ENCODE results near the gene EPHA3. TPM values are rescaled to one million over a fixed set of nuclear protein-coding genes. Genes with fewer than 3 reads are reported as not detected.

The EPHA3 gene
- total and polyA plus RNA-seq, 2 of the 4 experiments (the other 2 are of a cell fraction): 0.10 to 0.18 TPM

GRCh38 chr3:89262309-89262929 is 155.0 kb downstream of the EPHA3 start:
- no peak overlapping the region for H2BK15ac ChIP-seq (ENCODE audit: low read depth, low read length)
- no peak overlapping the region for H3K4ac ChIP-seq (ENCODE audit: low read depth, low read length)
- no peak overlapping the region for H2BK20ac ChIP-seq (ENCODE audit: low read depth, low read length)
- no peak overlapping the region for H4K91ac ChIP-seq (ENCODE audit: insufficient read depth, low read depth, low read length)
- no peaks in the 10 kb centered on the region for H3K4me1 ChIP-seq (ENCODE audit: control insufficient read depth, insufficient read depth, low read length)
- in situ Hi-C loops (cut with MboI; ENCODE audit: low sequenced_read_pairs): no loop called here
- no peak overlapping the region for H3K4me3 ChIP-seq (ENCODE audit: insufficient read depth, low read depth, low read length)
- no peak overlapping the region for H4K5ac ChIP-seq (ENCODE audit: low read depth, low read length)
- POLR2A ChIA-PET (ENCODE audit: unreplicated experiment): no interaction called here
- H3K9me1 ChIP-seq (ENCODE audit: insufficient read depth, low read length): no peaks in the 10 kb centered on the region
- H2BK120ac ChIP-seq (ENCODE audit: low read depth, low read length): no peak overlapping the region
- H3K9me3 ChIP-seq (ENCODE audit: control insufficient read depth, insufficient read depth, low read length): no peaks in the 10 kb centered on the region
- no peak overlapping the region for H4K8ac ChIP-seq (ENCODE audit: low read depth in 2 of 2, low read length in 2 of 2)
- H3K56ac ChIP-seq (ENCODE audit: extremely low read depth, insufficient read depth, low read length): no peak overlapping the region
- H3K9ac ChIP-seq (ENCODE audit: low read depth, low read length): no peak overlapping the region
- no peak overlapping the region for H3K23ac ChIP-seq (ENCODE audit: low read depth, low read length)
- no peaks in the 10 kb centered on the region for H3K36me3 ChIP-seq (ENCODE audit: control insufficient read depth, insufficient read depth, low read length)
- H3K4me2 ChIP-seq (ENCODE audit: low read depth, low read length): no peak overlapping the region
- ATAC-seq (ENCODE audit: low read depth): no peak
- H2AK5ac ChIP-seq (ENCODE audit: low read depth, low read length): no peak overlapping the region
- H3K27me3 ChIP-seq (ENCODE audit: control insufficient read depth, insufficient read depth, low read length): no peaks in the 10 kb centered on the region
- dilution Hi-C loops (cut with HindIII; ENCODE audit: low sequenced_read_pairs, unreplicated experiment): no loop called here
- intact Hi-C loops (cut with micrococcal nuclease): no loop called here
- no TSS peak for BruUV-seq (replicated peaks)
- H2AK9ac ChIP-seq (replicated peaks; ENCODE audit: low read depth, low read length, poor library complexity): no peak overlapping the region
- H4K20me1 ChIP-seq (ENCODE audit: insufficient read depth, low read length): no peaks in the 10 kb centered on the region
- no peak overlapping the region for H2BK5ac ChIP-seq (ENCODE audit: low read depth, low read length, poor library complexity, severe bottlenecking)
- H3K18ac ChIP-seq (ENCODE audit: low read depth, low read length): no peak overlapping the region
- no peak overlapping the region for H3K14ac ChIP-seq (replicated peaks; ENCODE audit: low read depth, low read length)
- TF ChIP-seq RCOR1 (IDR thresholded peaks at IDR 0.05; ENCODE audit: insufficient replicate concordance, low read length): no peak
- no peak for TF ChIP-seq FOS (IDR thresholded peaks at IDR 0.05; ENCODE audit: low read depth, low read length)
- TF ChIP-seq CEBPB (IDR thresholded peaks at IDR 0.05; ENCODE audit: low read depth, low read length): no peak
- no peak for TF ChIP-seq RAD21 (IDR thresholded peaks at IDR 0.05; ENCODE audit: low read length)
- TF ChIP-seq BHLHE40 (IDR thresholded peaks at IDR 0.05; ENCODE audit: low read depth, low read length): no peak
- no peak for TF ChIP-seq MAZ (IDR thresholded peaks at IDR 0.05; ENCODE audit: borderline replicate concordance, low read depth, low read length)
- TF ChIP-seq, protein P1, sequence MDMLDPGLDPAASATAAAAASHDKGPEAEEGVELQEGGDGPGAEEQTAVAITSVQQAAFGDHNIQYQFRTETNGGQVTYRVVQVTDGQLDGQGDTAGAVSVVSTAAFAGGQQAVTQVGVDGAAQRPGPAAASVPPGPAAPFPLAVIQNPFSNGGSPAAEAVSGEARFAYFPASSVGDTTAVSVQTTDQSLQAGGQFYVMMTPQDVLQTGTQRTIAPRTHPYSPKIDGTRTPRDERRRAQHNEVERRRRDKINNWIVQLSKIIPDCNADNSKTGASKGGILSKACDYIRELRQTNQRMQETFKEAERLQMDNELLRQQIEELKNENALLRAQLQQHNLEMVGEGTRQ (IDR thresholded peaks at IDR 0.05; ENCODE audit: low read depth, low read length): no peak
- TF ChIP-seq SMC3 (IDR thresholded peaks at IDR 0.05; ENCODE audit: low read depth, low read length): no peak
- no peak for TF ChIP-seq MAFK (IDR thresholded peaks at IDR 0.05; ENCODE audit: low read depth, low read length)
- no peak for TF ChIP-seq MXI1 (IDR thresholded peaks at IDR 0.05; ENCODE audit: borderline replicate concordance, low read depth, low read length)
- TF ChIP-seq POLR2A (IDR thresholded peaks at IDR 0.05; ENCODE audit: low read depth, low read length): no peak
- TF ChIP-seq NFE2L2 (IDR thresholded peaks at IDR 0.05; ENCODE audit: low read depth, low read length): no peak
- TF ChIP-seq, protein P2, sequence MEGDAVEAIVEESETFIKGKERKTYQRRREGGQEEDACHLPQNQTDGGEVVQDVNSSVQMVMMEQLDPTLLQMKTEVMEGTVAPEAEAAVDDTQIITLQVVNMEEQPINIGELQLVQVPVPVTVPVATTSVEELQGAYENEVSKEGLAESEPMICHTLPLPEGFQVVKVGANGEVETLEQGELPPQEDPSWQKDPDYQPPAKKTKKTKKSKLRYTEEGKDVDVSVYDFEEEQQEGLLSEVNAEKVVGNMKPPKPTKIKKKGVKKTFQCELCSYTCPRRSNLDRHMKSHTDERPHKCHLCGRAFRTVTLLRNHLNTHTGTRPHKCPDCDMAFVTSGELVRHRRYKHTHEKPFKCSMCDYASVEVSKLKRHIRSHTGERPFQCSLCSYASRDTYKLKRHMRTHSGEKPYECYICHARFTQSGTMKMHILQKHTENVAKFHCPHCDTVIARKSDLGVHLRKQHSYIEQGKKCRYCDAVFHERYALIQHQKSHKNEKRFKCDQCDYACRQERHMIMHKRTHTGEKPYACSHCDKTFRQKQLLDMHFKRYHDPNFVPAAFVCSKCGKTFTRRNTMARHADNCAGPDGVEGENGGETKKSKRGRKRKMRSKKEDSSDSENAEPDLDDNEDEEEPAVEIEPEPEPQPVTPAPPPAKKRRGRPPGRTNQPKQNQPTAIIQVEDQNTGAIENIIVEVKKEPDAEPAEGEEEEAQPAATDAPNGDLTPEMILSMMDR (conservative IDR thresholded peaks at IDR 0.05; ENCODE audit: low read depth, low read length): no peak
- TF ChIP-seq RFX5 (IDR thresholded peaks at IDR 0.05; ENCODE audit: low read depth, low read length): no peak
- TF ChIP-seq, protein P3, sequence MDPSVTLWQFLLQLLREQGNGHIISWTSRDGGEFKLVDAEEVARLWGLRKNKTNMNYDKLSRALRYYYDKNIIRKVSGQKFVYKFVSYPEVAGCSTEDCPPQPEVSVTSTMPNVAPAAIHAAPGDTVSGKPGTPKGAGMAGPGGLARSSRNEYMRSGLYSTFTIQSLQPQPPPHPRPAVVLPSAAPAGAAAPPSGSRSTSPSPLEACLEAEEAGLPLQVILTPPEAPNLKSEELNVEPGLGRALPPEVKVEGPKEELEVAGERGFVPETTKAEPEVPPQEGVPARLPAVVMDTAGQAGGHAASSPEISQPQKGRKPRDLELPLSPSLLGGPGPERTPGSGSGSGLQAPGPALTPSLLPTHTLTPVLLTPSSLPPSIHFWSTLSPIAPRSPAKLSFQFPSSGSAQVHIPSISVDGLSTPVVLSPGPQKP (IDR thresholded peaks at IDR 0.05; ENCODE audit: borderline replicate concordance, low read depth, low read length): no peak
- no peak for TF ChIP-seq CHD1 (IDR thresholded peaks at IDR 0.05; ENCODE audit: low read depth, low read length)
- no peak overlapping the region for H3K27ac ChIP-seq (ENCODE audit: insufficient read depth, low read length)
- H2AFZ ChIP-seq (replicated peaks; ENCODE audit: low read length, poor library complexity): no peak overlapping the region
- CTCF ChIA-PET: no interaction called here
- no peak for DNase-seq
- WGBS, 2 experiments (ENCODE audit: extremely low coverage in 2 of 2, insufficient read length in 1 of 2): 100% methylated on average over 2 of the region's 15 CpGs; no CpG with 5 or more reads in 1 of the 2 experiments
- H3K79me1 ChIP-seq (ENCODE audit: low read depth in 1 of 2, low read length in 2 of 2): no peaks in the 10 kb centered on the region
